ENCODE measurements around the gene KLHL29. TPM values are rescaled to one million over a fixed set of nuclear protein-coding genes. Genes with fewer than 3 reads are reported as not detected.
"Not testable (repeated sequence)": the region's sequence is repeated elsewhere in the genome, so short reads cannot be mapped to it uniquely, and the experiment has no call there.

The KLHL29 gene
- total RNA-seq: 1 to 10 TPM; 2.9 to 4.6 TPM
- long read RNA-seq, partial matches to known transcripts: 4 of 4 reads
- long read RNA-seq, other reads (novel, unspliced or antisense): 0 of 4 reads

DNA sequence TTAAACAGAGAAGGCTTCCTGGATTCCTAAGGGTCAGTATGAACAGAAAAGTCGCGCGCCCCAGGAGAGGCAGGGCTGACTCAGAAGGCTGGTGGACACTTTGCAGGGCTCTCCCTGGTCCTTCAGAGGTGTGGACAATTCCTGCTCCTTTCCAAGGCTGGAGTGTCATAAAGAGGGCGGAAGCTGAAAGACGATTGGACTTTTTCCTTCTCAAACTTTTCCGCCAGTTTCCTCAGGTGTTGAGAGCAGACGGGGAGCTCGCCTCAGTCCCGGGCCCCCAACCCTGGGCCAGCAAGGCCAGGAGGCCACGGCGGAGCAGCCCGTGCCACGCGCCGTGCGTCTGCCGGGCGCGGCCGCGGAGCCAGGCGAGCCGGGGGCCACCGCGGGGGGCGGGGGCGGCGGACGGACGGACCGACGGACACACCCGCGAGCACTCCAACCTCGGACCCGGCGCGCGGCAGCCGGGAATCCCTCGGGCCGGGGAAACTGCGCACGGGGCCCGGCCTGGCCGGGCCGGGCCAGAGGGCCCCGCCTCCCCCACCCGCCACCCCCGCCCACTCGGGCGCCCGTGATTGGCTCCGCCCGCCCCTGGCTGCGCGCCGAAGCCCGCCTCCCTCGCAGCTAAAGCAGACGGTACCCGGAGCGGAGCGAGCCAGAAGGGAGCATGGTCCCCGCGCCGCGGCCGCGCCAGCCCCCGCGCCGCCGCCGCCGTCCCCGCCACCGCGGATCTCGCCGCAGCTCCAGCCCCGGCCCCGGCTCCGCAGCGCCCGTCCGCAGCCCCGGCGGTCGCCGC lies at the start of gene KLHL29:
Gene KLHL29 (plus strand): TSS at position 629 of the 793 bp plus-strand sequence. CDS start 177,018 bp downstream, outside the sequence.
- ATAC-seq: peak; percentile 87
- intact Hi-C loops (cut with DNase I, micrococcal nuclease): no loop called here
- peak; percentile 81 to 89 for DNase-seq

DNA sequence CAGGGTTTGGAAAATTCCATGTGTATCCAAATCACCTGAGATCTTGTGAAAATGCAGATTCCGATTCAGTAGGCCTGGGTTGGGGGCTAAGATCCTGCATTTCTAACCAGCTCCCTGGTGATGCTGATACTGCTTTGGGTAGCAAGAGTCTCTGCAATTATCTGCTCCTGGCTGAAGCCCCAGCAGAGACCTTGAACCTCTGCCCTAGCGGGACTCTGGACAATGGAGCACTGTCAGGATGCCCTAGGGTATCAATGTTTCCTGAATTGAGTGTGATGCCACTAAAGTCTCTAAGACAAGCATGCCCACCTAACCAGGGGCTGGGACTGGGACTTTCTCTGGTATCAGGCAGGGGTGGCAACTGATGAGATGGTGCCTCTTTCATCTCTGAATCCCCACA lies 49.4 kb upstream of the KLHL29 start:
- DNase-seq (no peak), ATAC-seq (no peak)
- intact Hi-C loops (cut with DNase I, micrococcal nuclease): no loop called here

DNA sequence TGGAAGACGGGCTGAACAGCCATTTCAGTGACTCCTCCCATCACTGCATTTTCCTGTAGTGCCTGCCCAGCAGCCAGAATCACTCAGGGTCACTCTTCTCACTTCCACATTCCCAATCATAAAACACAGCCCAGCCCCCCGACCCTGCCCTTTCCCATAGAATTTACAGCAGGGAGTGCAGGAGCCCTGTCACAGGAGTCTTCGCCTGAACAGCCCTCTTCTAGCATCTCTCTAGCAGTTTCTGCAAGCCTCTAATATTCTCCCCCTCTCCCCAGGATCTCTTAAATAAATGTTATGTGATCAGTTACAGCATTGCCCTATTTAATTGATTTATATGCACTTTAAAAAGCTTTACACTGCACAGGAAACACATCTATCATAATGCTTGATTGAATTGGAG lies 42.9 kb upstream of the KLHL29 start:
- intact Hi-C loops (cut with DNase I, micrococcal nuclease): no loop called here
- DNase-seq: no peak
- ATAC-seq: no peak

DNA sequence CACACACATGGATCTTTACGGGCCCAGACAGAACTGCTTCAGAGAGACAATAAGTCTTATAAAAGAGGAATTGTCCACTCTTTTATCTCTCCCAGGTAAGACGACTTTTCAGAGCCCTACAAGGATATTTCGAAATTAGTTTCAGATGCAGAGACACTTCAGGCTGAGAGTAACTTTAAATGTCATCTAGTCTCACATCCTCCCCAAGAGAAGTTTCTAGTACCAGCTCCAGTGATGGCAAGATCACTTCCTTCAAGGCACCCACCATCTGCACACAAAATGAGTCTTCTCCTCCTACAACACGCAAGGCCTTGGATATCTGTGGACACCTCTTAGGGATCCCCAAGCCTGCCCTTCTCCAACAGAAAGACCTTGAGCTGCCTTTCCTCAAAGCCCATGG lies 39.0 kb upstream of the KLHL29 start:
- intact Hi-C loops (cut with DNase I, micrococcal nuclease): no loop called here
- ATAC-seq (no peak), DNase-seq (no peak)

DNA sequence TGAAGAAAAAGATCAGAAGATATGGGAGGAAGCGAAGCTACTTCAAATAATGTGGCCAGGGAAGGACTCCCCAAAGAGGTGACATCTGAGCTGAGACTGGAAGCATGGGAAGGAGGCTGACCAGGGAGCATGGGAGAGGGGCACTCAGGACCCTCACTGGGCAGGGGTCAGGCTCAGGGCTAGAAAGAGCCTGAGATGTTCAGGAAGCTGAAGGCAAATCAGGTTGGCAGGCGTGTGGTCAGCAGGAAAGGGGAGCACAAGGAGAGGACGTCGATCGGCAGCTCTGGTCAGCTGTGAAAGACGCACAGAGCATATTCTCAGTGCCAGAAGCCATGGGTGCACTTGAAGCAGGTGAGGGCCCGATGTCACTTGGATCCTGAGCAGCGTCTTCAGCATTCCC lies 38.2 kb upstream of the KLHL29 start:
- intact Hi-C loops (cut with DNase I, micrococcal nuclease): no loop called here
- ATAC-seq: no peak
- no peak for DNase-seq

DNA sequence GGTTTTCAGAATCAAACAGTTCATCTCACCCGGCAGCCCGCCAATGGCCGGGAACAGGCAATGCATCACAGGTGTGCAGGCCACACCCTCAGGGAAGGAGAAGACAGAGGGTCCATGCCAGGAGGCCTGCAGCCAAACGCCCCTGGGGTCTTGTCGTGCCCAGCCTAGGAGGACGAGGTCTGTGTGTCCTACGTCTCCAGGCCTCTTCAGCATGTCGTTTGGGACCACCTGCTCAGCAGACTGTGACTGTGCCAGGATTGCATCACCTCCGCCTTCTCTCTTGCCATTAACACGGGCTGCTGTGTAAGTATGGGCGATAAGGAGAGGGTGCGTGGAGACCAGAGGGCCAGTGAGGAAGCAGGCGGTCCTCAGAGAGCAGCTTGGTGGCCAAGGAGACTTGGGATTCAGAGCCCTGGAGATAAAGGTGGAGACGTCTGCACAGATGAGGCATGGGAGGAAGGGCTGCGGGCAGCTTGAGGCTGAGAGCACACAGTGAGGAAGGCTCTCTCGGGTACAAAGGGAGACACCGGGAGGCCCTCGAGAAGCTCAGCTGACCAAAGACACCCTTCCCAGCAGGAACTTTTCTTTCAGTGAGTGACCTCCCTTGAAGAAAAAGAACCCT lies 37.4 kb upstream of the KLHL29 start:
- intact Hi-C loops (cut with DNase I, micrococcal nuclease): no loop called here
- ATAC-seq (no peak), DNase-seq (no peak)

DNA sequence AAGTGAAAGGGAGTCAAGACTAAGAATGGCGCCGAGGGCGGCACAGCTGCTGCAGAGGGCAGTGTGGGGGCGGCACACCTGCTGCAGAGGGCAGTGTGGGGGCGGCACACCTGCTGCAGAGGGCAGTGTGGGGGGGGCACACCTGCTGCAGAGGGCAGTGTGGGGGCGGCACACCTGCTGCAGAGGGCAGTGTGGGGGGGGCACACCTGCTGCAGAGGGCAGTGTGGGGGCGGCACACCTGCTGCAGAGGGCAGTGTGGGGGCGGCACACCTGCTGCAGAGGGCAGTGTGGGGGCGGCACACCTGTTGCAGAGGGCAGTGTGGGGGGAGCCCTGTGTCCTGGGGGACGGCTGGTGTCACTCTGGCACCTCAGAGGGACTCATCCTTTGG lies 36.9 kb upstream of the KLHL29 start:
- DNase-seq, ATAC-seq: not testable (repeated sequence)

DNA sequence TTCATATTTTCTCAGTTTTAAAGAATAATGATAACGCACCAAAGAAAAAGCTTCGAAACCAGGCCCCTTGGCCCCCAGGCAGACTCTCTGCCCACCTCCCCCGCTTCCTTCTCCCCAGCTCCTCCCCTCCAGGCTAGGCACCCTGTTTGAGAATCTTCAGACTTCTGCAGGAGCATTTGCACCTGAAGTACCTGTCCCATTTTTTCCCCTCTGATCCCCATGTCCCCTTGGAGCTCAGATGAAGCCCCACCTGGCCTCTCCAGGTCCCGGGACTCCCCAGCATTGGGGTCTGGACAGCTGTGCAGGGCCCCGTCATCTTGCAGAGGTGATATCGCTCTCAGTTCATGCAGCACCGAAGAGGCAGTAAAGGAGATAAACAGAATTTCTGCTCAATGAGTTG lies 35.5 kb upstream of the KLHL29 start:
- DNase-seq (no peak), ATAC-seq (no peak)
- intact Hi-C loops (cut with DNase I, micrococcal nuclease): no loop called here

More for the DNA sequence above, 36.9 kb upstream of the KLHL29 start:
- intact Hi-C loops (cut with DNase I, micrococcal nuclease): not testable (repeated sequence)

DNA sequence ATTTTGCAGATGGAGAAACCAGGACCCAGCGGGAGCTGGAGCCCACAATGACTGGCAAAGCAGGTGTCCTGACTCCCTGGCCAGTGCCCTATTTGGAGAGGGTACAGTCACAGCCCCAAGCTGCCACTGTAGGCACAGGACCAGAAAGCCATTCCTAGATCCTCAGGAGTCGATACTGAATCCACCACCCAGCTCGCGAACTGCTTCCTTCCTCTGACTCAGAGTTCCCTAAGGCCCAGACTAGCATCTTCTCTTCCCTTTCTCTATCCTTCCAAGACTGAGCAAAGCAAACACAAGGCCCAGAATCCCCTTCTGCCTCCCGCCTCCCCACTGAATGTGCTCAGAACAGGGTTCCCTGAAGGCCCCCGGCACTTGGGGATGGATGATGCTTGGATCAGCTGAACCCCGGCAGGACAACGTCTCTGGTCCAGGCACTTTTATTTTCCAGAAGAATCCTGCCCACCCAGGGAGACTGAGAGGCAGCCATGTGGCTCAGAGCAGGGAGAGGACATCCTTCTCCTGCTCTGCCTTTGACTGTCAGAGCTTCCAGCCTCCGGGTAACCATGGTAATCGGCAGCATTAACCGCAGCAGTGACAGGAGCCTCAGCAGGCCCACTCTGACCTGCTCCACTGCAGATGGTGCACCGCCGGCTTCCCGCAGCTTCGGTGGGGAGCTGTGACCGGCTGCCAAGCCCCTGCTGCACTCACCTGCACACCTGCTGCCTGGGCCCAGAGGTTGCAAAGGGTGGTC lies 34.8 kb upstream of the KLHL29 start:
- ATAC-seq (no peak), DNase-seq (no peak)
- intact Hi-C loops (cut with DNase I, micrococcal nuclease): loop anchor here in 1 of 2 donors (5.0 kb wide), 1 partner anchor 453 kb away; no protein-coding TSS in a partner anchor

DNA sequence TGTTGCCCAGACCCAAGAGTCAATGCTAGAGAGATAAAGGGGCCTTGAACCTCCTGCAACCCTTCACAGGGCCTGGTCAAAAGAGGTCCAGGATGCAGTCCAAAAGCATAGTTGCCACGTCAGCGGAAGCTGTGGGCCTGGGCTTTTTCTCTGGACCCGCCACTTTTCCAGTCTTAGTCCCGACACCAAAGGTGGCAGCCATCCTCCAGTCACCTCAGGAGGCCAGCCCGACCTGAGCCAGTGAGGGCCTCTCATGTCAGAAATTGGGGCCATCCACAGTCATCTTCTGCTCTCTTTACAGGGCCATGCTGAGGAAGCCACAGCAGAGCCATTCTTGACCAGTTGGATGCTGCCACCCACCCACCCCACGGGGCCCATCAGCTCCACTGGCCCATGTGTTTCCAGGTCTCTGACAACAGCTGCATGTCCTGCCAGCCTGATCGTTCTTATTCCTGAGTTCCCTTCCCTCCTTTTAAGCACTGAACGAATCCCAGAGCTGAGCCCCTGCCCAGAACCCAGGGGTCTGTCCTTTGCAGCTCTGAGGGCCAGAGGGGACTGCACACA lies 34.1 kb upstream of the KLHL29 start:
- intact Hi-C loops (cut with DNase I, micrococcal nuclease): loop anchor here in 1 of 2 donors (5.0 kb wide), 1 partner anchor 454 kb away; no protein-coding TSS in a partner anchor
- ATAC-seq: no peak
- no peak for DNase-seq

DNA sequence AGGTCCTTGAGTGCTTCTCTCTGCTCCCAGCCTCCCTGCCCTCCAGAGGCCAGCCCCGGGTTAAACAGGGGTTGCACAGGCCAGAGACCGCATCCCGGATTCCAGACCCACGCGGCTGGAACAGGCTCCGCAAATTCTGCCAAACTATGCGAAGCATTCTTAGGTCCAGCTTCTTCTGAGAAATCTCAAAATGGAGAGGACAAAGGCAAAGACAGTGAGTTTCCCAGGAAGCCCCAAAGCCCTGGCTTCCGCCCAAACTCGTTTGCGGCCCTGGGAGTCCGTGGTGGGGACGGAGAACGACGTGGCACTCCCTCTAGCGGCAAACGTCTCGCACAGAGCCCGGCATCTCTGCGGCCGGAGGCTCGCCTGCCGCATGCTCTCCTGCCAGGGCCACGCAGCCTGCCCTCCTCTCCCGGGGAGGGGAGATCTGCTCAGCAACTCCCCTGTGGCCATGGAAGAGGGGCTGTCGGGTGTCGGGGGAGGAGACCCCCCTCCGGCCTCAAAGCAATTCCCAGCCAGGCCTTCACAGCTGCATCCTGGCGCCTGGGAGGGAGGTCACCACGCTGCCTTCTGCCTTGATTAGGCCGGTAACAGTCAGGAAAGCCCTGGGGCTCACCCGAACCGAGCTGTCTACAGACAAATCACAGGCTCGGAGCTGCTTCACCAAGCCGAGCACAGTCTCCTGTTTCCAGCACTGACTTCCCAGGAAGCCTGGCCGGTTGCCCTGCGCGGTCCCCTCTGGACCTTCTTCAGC lies 33.4 kb upstream of the KLHL29 start:
- peak; percentile 71 to 84 for DNase-seq
- intact Hi-C loops (cut with DNase I, micrococcal nuclease): loop anchor here in 1 of 2 donors (5.0 kb wide), 1 partner anchor 454 kb away; no protein-coding TSS in a partner anchor
- ATAC-seq: peak; percentile 97

DNA sequence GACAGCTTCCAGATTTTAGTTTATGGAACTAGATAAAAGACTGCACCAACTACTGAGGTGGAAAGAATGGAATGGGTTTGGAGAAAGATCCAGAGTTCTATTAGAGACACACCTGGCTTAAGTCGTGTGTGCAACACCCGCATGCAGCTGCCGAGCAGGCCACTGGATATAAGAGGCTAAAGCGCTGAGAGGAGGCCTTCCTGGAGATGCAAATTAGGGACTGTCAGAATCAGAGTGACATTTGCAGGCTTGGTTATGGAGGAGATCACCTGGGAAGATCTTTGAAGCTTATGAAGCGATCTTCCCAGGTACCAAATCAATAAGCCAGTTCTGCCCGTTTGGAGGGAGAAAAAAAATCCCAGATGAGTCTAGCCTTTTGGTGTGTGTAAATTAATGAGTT lies 30.4 kb upstream of the KLHL29 start:
- intact Hi-C loops (cut with DNase I, micrococcal nuclease): loop anchor here in 1 of 2 donors (5.0 kb wide), 1 partner anchor 457 kb away; no protein-coding TSS in a partner anchor
- DNase-seq (no peak), ATAC-seq (no peak)

DNA sequence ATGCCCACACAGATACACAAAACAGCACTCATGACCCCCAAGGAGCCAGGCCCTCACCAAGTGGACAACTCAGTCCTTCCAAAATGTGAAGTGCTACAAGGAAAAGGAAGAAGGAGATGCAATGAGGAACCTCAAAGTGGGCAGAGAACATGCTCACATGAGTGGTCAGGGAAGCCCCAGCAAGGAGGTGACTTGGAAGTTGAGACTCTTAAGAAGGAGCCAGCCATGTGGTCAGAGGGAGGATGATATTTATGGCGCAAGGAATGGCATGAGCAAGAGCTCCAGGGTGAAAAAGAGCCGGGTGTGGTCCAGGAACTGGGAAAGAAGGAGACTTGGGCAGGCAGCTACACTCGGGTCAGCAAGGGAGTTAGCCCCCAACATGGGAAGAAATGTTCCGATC lies 30.0 kb upstream of the KLHL29 start:
- intact Hi-C loops (cut with DNase I, micrococcal nuclease): no loop called here
- DNase-seq (no peak), ATAC-seq (no peak)

DNA sequence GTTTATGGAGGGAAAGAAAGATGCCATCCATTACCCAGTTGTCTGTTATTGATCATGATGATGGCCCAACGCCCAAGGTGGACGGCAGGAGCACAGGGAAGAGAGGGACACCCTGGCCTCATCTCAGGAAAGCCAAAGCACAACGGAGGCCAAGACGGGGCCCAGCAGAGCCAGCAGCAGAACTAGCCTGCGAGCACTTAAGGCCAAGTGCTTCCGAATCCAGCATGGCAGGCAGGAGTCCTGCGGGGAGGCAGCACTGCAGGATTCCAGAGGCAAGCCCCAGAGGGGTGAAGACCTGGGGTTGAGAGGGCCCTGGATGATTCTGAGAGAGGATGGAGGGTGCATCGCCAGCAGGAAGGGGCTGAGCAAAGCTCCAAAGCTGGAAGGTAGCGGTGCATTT lies 28.3 kb upstream of the KLHL29 start:
- intact Hi-C loops (cut with DNase I, micrococcal nuclease): no loop called here
- DNase-seq (no peak), ATAC-seq (no peak)

DNA sequence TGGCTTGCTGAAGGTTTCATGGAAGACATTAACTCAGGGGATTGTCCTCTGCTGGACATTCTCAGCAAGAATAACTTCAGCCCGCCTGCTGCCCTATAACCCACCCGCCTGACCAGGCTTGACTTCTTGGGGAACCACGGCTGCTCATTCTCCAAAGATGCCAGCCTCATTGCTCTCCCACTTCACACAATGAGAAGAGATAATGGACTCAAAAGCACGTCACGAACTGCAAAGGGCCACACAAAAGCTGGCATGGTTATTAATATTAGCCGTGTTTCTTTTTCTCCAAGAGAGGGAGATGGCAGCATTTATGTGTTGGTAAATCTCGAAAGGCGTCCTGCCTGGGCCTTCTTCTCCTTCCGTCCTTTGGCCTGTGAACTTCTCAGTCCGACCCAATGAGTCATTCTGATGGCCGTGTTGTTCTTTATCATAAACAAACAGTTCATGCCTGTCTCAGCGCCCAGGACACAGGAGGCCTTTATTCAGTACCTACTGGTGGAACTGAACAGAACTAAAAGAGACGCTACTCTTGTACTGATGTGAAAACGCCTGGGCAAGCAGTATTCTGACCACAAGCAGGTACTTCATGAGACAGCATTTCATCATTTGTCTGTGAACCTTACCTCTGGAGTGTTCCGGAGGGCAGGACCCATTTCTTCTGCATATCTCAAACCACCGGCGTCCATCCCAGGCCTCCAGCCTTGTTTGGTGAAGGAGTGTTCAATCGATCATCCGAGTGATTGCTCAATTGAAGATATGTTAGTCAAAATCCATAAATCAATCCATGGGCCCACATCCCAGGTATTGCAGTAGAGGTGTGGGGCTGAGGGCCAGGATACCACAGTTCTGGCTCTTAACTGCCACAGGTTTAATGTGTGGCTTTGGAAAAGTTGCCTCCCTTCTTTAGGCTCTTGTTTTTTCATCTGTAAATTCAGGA lies 25.1 kb upstream of the KLHL29 start:
- intact Hi-C loops (cut with DNase I, micrococcal nuclease): no loop called here
- ATAC-seq (no peak), DNase-seq (no peak)

DNA sequence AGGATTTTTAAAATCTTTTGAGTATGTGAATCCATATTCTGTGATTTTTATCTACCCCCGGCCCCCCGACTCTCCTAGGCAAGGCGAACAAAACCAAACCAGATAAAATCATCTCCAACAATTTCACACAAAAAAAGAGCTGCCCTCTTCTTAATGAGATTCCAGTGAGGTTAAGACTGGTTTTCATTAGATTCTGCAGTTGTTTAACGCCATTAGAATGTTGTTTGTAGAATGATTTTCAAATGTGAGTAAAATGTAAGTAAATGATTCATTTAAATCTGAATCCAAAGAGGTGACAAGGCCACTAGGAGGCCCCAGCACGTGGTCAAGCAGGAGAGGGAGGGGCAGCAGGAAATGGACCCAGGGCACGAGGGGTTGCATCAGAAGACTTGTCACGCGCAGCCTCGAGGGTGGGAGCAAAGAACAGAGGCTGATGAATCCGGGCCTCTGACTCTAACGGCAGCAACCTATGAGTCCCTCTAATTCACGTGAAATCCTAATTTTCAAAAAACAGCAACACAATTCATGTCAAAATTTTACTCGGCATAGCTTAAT lies 24.3 kb upstream of the KLHL29 start:
- ATAC-seq (no peak), DNase-seq (no peak)

DNA sequence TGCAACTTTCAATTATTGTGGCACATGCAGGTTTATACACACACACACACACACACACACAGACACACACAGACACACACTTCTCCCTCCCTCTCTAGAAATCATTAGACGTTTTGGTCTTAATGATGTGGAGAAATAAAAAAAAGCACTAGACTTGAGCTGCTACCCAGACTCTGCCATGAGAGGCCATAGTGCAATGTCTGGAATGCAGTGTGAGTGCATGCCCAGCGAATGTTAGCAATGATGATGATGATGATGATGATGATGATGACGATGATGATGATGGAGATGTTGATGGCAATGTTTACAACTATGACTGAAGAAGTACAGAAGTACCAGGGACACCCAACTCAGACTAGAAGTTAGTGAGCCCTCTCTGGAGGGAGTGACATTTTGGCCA lies 23.8 kb upstream of the KLHL29 start:
- DNase-seq (no peak), ATAC-seq (no peak)
- intact Hi-C loops (cut with DNase I, micrococcal nuclease): no loop called here

More for the DNA sequence above, 24.3 kb upstream of the KLHL29 start:
- intact Hi-C loops (cut with DNase I, micrococcal nuclease): no loop called here

Measured in left colon (tissue), 2 donors.